Esophagus squamous epithelium (tissue), 4 donors: ENCODE measurements around the gene CISD2.

Experiments used
- CTCF ChIP-seq, 6 experiments: fragments of 450-650 bp in 4 of 6; fragments of 200-600 bp in 2 of 6; sonication (generic) in 2 of 6; IDR thresholded peaks; one replicate each; pipeline ENCODE4 v1.5.1; 2016 to 2019; ENCODE audit warnings: antibody characterized with exemption in 6 of 6, mild to moderate bottlenecking in 4 of 6, moderate library complexity in 4 of 6
- POLR2A ChIP-seq, 4 donors: fragments of 450-650 bp; IDR thresholded peaks; one replicate each; pipeline ENCODE4 v1.6.1; 2017; ENCODE audit warnings: antibody characterized with exemption in 4 of 4, mild to moderate bottlenecking in 4 of 4, moderate library complexity in 3 of 4

DNA sequence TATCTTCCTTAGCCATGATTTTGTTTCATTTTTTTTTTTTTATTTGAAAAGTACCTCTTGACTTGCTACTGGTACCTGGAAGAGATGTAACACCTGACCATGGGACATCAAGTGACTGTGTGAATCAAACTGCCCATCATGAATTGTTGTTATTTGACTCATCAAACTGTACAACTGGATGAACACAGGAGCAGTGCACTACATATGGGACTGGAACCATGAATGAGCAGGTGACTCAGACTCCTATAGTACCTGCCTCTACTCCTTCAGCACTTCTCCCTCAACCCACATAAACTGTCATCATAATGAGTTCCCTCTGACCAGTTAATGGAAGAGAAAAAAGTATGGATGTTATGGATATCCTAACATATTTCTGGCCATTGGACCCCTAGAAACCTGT is 25.5 kb upstream of the CISD2 start:
- TF ChIP-seq CTCF (IDR thresholded peaks at IDR 0.05) (no peak), POLR2A (IDR thresholded peaks at IDR 0.05) (no peak)
